HG03520 (cell line): ENCODE measurements around the gene CTIF.

ENCODE experiments used
- ATAC-seq: cut with Tn5 transposase; IDR thresholded peaks from one replicate; pipeline ENCODE4 v1.9.1; 2021; ENCODE audit warnings: mild to moderate bottlenecking, moderate library complexity; ENCODE audit not compliant: unreplicated experiment

The CTIF gene

DNA sequence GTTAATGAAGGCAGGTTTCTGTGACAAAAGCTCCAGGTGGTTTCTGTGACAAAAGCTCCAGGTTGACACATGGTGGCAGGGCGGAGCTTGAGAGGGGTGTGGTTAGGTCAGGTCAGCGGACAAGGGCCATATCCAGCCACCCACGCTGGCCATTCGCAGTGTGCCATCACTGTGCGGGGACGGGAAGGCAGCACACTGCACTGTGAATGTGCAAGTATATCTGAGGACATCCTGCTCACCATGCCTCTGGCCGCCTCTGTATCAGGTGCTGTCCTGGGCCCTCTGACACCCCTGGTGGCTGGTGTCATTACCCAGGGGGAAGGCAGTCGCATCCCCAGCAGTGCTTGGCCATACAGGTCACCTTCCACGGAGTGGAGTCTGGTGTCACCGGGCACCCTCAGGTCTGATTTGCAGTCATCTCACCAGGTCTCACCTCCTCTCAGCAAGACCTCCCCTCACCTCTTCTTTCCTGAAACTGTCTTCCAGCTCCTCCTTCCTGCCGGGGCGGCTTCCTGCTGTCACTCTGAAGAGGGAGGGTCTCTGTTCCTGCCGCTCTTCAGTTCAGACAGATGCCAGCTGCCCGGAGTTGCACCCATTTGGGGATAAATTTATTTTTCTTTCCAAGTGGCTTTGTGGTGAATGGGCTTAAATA is 34.9 kb downstream of the CTIF start:
- no peak for ATAC-seq

GRCh38 chr18:48574667-48575300 is 36.0 kb downstream of the CTIF start:
- no peak for ATAC-seq

DNA sequence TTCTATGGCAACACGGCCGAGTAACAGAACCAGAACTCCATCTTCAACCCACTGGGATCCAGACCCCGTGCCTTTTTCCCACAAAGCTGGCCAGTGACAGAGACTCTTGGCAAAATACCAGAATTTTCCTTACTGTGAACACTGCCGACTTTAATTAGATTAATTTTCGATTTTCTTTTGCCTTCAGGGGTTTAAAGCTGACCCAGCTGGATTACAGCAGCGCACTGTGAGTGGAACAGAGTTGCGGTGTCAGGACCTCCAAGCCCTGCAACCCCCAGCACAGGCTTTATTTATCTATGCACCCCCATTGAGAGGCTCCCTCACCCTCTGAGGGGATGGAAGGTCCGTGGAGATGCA is 36.4 kb downstream of the CTIF start:
- ATAC-seq, result no peak

GRCh38 chr18:48575658-48576456 is 37.0 kb downstream of the CTIF start:
- ATAC-seq, result no peak

GRCh38 chr18:48576457-48576771 is 37.6 kb downstream of the CTIF start:
- no peak for ATAC-seq

- ATAC-seq, result no peak
Observed at GRCh38 chr18:48577478-48578190, 38.8 kb downstream of the CTIF start.

GRCh38 chr18:48578289-48578688 is 39.5 kb downstream of the CTIF start:
- no peak for ATAC-seq

- ATAC-seq, result no peak
Observed at GRCh38 chr18:48580066-48580465, 41.2 kb downstream of the CTIF start.

DNA sequence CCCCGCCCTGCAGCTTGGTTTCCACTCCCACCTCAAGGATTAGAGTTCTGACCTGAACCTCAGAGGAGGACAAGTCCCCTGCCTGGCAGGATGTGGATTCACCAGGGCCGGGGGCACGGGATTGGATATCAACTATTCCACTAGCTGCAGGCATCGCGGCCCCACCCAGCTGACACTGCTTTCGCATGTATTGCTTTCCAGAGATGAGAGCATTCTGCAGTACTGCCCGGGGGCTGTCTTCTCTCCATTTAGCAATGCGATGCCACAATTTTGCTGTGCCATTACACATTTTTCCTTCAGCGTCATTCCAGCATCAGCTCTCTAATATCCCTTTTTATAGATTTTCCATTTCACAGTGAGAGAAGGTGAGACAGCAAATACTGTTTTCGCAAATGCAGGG is 42.0 kb downstream of the CTIF start:
- no peak for ATAC-seq

- no peak for ATAC-seq
Observed at GRCh38 chr18:48581206-48581605, 42.4 kb downstream of the CTIF start.

- ATAC-seq, result no peak
Observed at GRCh38 chr18:48581941-48582340, 43.1 kb downstream of the CTIF start.

- ATAC-seq, result no peak
Observed at GRCh38 chr18:48582946-48583345, 44.1 kb downstream of the CTIF start.

DNA sequence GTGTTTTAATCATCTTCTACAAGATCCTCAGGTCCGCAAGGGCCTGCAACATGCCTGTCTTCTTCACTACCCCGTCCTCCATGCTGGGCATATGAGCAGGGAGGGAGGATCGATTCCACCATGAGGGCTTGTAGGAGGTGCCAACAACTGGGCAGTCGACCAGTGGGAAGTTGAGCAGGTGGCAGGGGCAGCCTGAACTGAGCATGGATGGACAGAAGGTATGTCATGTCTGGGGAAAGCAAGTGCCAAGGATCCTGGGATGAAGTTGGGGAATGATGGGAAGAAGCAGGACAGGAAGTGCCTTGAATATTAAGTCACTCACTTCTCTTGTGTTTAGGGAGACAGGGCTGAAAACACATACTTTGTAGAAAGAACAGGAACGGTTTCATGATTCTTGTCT is 44.7 kb downstream of the CTIF start:
- no peak for ATAC-seq

DNA sequence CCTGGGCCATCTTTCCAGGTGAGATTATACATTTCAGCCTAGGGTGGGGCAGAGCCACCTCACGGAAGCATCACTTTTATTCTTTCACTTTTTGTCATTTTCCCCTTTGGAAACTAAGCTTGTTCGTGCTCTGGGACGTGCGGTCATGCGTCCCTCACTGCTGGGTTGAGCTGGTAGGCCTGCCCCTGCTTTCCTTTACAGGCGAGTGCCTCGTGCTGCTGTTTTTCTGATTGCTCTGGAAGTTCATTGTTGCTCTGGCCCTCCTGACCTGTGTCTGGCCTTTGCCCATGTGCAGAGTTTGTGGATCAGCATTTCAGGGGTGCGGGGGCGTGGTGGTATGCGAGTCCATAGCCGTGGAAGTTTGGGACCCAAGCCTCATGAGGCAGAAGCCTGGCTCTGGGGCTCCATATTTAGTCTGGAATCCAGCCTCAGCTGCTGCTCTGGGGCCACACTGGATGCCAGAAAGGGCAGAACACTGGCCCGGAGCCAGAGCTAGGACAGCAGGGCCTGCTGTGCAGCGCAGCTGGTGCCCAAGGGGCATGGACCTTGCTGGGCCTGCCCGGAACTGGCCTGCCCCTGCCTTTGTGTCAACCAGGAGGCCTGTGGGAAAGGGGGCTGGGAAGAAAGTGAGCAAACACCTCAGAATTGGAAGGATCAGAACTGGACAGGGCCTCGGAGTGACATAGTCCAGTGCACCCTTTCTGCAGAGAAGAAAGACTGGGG is 51.1 kb downstream of the CTIF start:
- ATAC-seq, result no peak

GRCh38 chr18:48590678-48591077 is 51.8 kb downstream of the CTIF start:
- ATAC-seq, result no peak

- ATAC-seq, result no peak
Observed at GRCh38 chr18:48592540-48593171, 53.8 kb downstream of the CTIF start.

DNA sequence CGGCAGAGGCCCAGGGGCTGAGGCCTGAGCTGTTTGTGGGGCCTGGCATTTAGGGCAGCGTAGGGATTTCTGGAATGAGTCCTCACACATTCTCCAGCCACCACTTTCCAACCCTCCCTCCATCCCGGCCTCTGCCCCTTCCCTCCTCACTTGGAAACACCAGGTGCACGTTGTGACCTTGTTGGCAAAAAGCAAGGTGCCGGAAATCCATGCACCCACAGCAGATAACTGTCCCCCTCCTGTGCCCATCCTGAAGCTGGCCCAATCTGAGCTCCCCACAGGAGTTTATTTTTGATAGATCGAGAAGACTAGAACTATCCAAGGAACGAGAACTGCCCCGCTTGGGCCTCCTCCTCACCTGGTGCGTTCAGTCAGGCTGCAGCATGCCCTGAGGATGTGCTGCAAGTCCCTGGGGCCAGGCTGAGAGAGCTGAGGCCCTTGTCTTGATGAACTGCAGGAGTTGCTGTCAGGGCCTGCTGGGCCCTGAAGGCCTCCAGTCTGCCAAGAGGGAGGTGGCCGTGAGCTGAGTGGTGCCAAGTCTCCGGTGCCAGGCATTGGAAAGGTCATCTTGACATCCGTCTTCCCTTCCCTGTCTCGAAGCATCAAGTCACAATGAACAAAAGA is 55.8 kb downstream of the CTIF start:
- no peak for ATAC-seq

- ATAC-seq, result no peak
Observed at GRCh38 chr18:48595703-48596218, 56.9 kb downstream of the CTIF start.

GRCh38 chr18:48597110-48597509 is 58.3 kb downstream of the CTIF start:
- no peak for ATAC-seq

DNA sequence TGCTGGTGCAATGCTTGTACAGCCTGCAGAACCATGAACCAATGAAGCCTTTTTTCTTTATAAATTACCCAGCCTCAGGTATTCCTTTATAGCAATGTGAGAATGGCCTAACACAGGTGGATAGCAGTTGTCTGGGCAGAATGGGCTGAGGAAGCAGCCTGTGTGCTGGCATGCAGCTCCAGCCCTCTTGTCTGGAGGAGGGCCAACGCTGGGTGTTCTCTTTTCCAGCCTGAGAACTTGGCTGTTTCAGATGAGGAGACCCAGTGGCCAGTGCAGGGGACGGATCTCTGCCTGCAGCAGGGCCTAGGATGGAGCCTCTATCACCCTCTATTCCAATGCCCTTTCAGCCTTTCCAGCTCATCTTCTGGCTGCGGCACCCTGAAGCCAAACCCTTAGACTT is 58.8 kb downstream of the CTIF start:
- no peak for ATAC-seq
